K562 (cell line): ENCODE results near the gene NFILZ. TPM values are rescaled to one million over a fixed set of nuclear protein-coding genes. Genes with fewer than 3 reads are reported as not detected.

Source experiments
- ATAC-seq: fragments of 200-7000 bp; cut with Tn5 transposase; 3 replicates; pipeline ENCODE4 v1.9.1; 2020; ENCODE audit warnings: moderate library complexity
- BruUV-seq: library from RNA; stranded (reverse); fragments of 400-500 nt; replicated peaks from 2 replicates; lab custom pipeline; 2021; lab: Mats Ljungman, UMichigan
- CTCF ChIA-PET: fragments of 300-600 bp; formaldehyde crosslinking; extraction: SDS; loops from one replicate; lab custom pipeline; 2021; ENCODE audit warnings: low intra/inter-chr PET ratio; lab: Yijun Ruan, JAX
- POLR2A ChIA-PET: fragments of 300-600, 350-650 bp; sonication (Branson Sonifier 250); formaldehyde crosslinking; extraction: SDS; loops from one replicate; lab custom pipeline; 2021; ENCODE audit warnings: antibody characterized with exemption, inconsistent platforms; lab: Yijun Ruan, JAX
- DNase-seq, 4 experiments: peaks; one replicate each; pipeline versions ENCODE4 v3.0.0 to v3.0.0-alpha.2; 2011 to 2018; ENCODE audit warnings: low spot score in 3 of 4, mixed read lengths in 3 of 4; ENCODE audit errors: extremely low read depth in 1 of 4
- FAIRE-seq: peaks from 2 replicates; lab custom pipeline; 2011; peaks lifted over from hg19 to GRCh38; lab: Jason Lieb, UNC
- H2AFZ ChIP-seq: 2 replicates; pipeline ENCODE4 v1.6.0; 2011; ENCODE audit warnings: low read depth, low read length, control low read depth, inconsistent platforms
- H3K27ac ChIP-seq: fragments of 200-600 bp; 3 replicates; pipeline ENCODE4 v1.8.0; 2011; ENCODE audit warnings: low read depth, mild to moderate bottlenecking, control low read depth, inconsistent platforms, low read length, moderate library complexity, mixed read lengths; ENCODE audit errors: extremely low read depth
- H3K27me3 ChIP-seq, 2 experiments: fragments of 300-600 bp in 1 of 2; 2 replicates in 1 of 2; 3 replicates in 1 of 2; pipeline versions ENCODE4 v1.6.0 to v1.8.0; 2011; ENCODE audit warnings: inconsistent platforms in 2 of 2, low read length in 2 of 2, mild to moderate bottlenecking in 1 of 2, mixed read lengths in 1 of 2, moderate library complexity in 1 of 2; ENCODE audit not compliant: control insufficient read depth in 2 of 2, insufficient read depth in 2 of 2
- H3K36me3 ChIP-seq: fragments of 300-600 bp; 3 replicates; pipeline ENCODE4 v1.8.0; 2011; ENCODE audit warnings: mild to moderate bottlenecking, low read length, inconsistent platforms; ENCODE audit not compliant: control insufficient read depth, insufficient read depth
- H3K4me1 ChIP-seq, 2 experiments: fragments of 200-600 bp in 1 of 2; replicated peaks in 1 of 2; 2 replicates in 1 of 2; 3 replicates in 1 of 2; pipeline versions ENCODE4 v1.5.1 to v1.8.0; 2011; ENCODE audit warnings: inconsistent platforms in 2 of 2, low read length in 2 of 2, mild to moderate bottlenecking in 1 of 2, mixed read lengths in 1 of 2, moderate library complexity in 1 of 2; ENCODE audit not compliant: control insufficient read depth in 2 of 2, insufficient read depth in 2 of 2
- H3K4me2 ChIP-seq: 2 replicates; pipeline ENCODE4 v1.6.1; 2011; ENCODE audit warnings: low read length, control low read depth, inconsistent platforms, mixed read lengths; ENCODE audit not compliant: insufficient read depth
- H3K4me3 ChIP-seq: fragments of 200-600 bp; sonication (generic), shearing (Covaris generic); 2 replicates; pipeline ENCODE4 v1.5.1; 2016; ENCODE audit warnings: control low read depth, inconsistent platforms
- H3K79me2 ChIP-seq: fragments of 200-600 bp; 3 replicates; pipeline ENCODE4 v1.8.0; 2011; ENCODE audit warnings: low read length, inconsistent platforms; ENCODE audit not compliant: control insufficient read depth, insufficient read depth
- H3K9ac ChIP-seq, 2 experiments: 2 replicates each; pipeline versions ENCODE4 v1.6.0 to v1.6.1; 2011; ENCODE audit warnings: low read depth in 2 of 2, low read length in 2 of 2, control low read depth in 1 of 2, inconsistent platforms in 1 of 2, mild to moderate bottlenecking in 1 of 2, mixed read lengths in 1 of 2; ENCODE audit not compliant: insufficient read depth in 1 of 2
- H3K9me1 ChIP-seq: one replicate; pipeline ENCODE4 v1.6.0; 2011; ENCODE audit warnings: inconsistent platforms, mild to moderate bottlenecking, low read length, moderate library complexity; ENCODE audit not compliant: control insufficient read depth, insufficient read depth
- H3K9me3 ChIP-seq: replicated peaks from 2 replicates; pipeline ENCODE4 v1.5.1; 2011; ENCODE audit warnings: low read depth, low read length, inconsistent platforms; ENCODE audit not compliant: control insufficient read depth, insufficient read depth
- H4K20me1 ChIP-seq: replicated peaks from 2 replicates; pipeline ENCODE4 v1.6.1; 2011; ENCODE audit warnings: low read length, inconsistent platforms, mixed read lengths; ENCODE audit not compliant: control insufficient read depth, insufficient read depth
- ETV6 ChIP-seq, 3 experiments: fragments of 150-350 bp in 1 of 3; sonication (generic) in 1 of 3; formaldehyde crosslinking in 1 of 3; IDR thresholded peaks; 2 replicates each; pipeline versions ENCODE4 v1.6.1 to v1.8.0; 2014 to 2022; ENCODE audit warnings: borderline replicate concordance in 2 of 3, low read depth in 2 of 3, antibody characterized with exemption in 1 of 3, low read length in 1 of 3, mild to moderate bottlenecking in 1 of 3, missing genetic modification reagents in 1 of 3
- FOXK2 ChIP-seq, 2 experiments: fragments of 450-650 bp; IDR thresholded peaks in 1 of 2; conservative IDR thresholded peaks in 1 of 2; 2 replicates each; pipeline ENCODE4 v1.6.1; 2016; ENCODE audit warnings: low read depth in 2 of 2, mild to moderate bottlenecking in 1 of 2
- ZKSCAN3 ChIP-seq: fragments of 250-450 bp; sonication (Bioruptor Pico); IDR thresholded peaks from 2 replicates; pipeline ENCODE4 v1.4.0; 2020
- ZNF121 ChIP-seq: sonication (generic); formaldehyde crosslinking; conservative IDR thresholded peaks from 2 replicates; pipeline ENCODE4 v1.8.0; 2022; ENCODE audit warnings: missing genetic modification reagents
- WGBS: fragments of 100-300 bp; shearing (Covaris generic); methylation state at CpG from one replicate; pipeline ENCODE4 v1.1.6; 2016; ENCODE audit warnings: low coverage, mixed read lengths; ENCODE audit not compliant: insufficient coverage; ENCODE audit errors: missing lambda C conversion rate; 5-methylcytosine and 5-hydroxymethylcytosine counted together
- in situ Hi-C: fragments of 300-500 bp; cut with MboI; formaldehyde crosslinking; loops from 4 replicates; pipeline ENCODE4 v1.15.0; 2018; ENCODE audit warnings: inconsistent platforms, mixed read lengths
- intact Hi-C: fragments of 100-400 bp; cut with micrococcal nuclease; formaldehyde crosslinking; loops from 2 replicates; pipeline ENCODE4 v1.14.2; 2022
- polyA plus RNA-seq, 8 experiments: library from polyadenylated mRNA; depleted of rRNA in 4 of 8; stranded (reverse) in 5 of 8; unstranded in 3 of 8; fragments of >200 nt; fragmentation: Nextera tagmentation in 2 of 8; fragmentation: Illumina TruSeq in 1 of 8; extraction: Ambion mirVana in 2 of 8; extraction: Trizol in 1 of 8; gene quantifications; 2 replicates each; pipeline versions ENCODE4 v1.2.1 to v1.2.3, GENCODE V29; 2011 to 2014; ENCODE audit warnings: inconsistent platforms in 1 of 8, missing spikeins in 1 of 8
- total RNA-seq, 7 experiments: library from RNA; depleted of rRNA in 6 of 7; stranded (reverse); fragments of >200 nt in 6 of 7; fragmentation: Illumina TruSeq in 2 of 7; extraction: Trizol in 2 of 7; gene quantifications; 2 replicates each; pipeline versions ENCODE4 v1.2.1 to v1.2.3, GENCODE V29; 2011 to 2021; ENCODE audit warnings: low replicate concordance in 1 of 7

Gene NFILZ
- total and polyA plus RNA-seq, 9 of the 15 experiments (the other 6 are each of a cell fraction or from before 2014, with no cell fraction given): not detected

DNA sequence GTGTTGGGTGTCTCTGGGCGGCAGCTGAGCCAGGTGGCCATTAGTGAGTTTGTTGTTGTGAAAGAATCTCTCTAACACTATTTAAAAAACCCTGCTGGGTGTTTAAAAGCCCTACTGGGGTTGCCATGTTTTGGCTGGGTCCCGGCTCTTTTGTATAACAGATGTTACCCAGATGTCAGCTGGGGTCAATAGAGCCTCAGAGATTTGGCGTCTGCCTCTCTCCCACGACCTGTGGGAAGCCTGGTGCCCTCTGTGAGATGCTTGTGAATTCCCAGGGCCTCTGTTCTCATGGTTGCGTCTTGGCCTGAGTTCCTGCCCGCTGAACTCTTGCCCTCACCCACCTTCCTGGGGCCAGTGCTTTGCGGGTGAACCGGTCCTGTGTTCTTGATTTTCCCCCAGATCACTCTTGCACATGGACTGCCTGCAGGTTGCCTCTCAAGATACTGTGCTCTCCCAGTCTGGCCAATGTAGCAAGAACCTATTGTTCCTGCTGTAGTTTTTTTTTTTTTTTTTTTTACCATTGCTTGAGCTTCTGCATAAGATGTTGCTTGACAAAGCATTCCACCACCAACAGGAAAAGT is 9.5 kb downstream of the NFILZ start:
- H3K9me1 ChIP-seq: no peaks in the 10 kb centered on the region
- H3K4me1 ChIP-seq: no peaks in the 10 kb centered on the region
- H3K4me3 ChIP-seq: no peak overlapping the region
- no peaks in the 10 kb centered on the region for H3K79me2 ChIP-seq
- 0% methylated on average over 7 of the region's 8 CpGs for WGBS
- in situ Hi-C loops: loop anchor here (5.0 kb wide), 1 partner anchor 437 kb away; no protein-coding TSS in a partner anchor
- DNase-seq (peak in 1 of 4 experiments; percentile 3), ATAC-seq (no peak), FAIRE-seq (no peak)
- no peak overlapping the region for H2AFZ ChIP-seq
- H3K36me3 ChIP-seq: no peaks in the 10 kb centered on the region
- no peaks in the 10 kb centered on the region for H4K20me1 ChIP-seq
- no peak overlapping the region for H3K4me2 ChIP-seq
- intact Hi-C loops: no loop called here
- peaks cover 3 to 12% of the 10 kb centered on the region in 2 experiments; a peak in 3 of 5 replicates for H3K27me3 ChIP-seq
- no peak for TF ChIP-seq FOXK2 (conservative IDR thresholded peaks at IDR 0.05 in 1 of 2, IDR thresholded peaks at IDR 0.05 in 1 of 2; ENCODE audit: low read depth in 2 of 2)
- TF ChIP-seq ETV6 (IDR thresholded peaks at IDR 0.05; ENCODE audit: borderline replicate concordance in 1 of 2, low read depth in 2 of 2, low read length in 1 of 2): no peak
- TF ChIP-seq ETV6 (CRISPR knock-in tag; IDR thresholded peaks at IDR 0.05; ENCODE audit: borderline replicate concordance): no peak
- TF ChIP-seq ZNF121 (CRISPR knock-in tag): 0 out of 2 replicates have a peak, but pooled peaks have one; percentile 28
- TF ChIP-seq ZKSCAN3 (CRISPR knock-in tag): no peak
- CTCF ChIA-PET: no interaction called here
- H3K27ac ChIP-seq: no peak overlapping the region
- H3K9ac ChIP-seq: no peak overlapping the region
- no peaks in the 10 kb centered on the region for H3K9me3 ChIP-seq
- POLR2A ChIA-PET: interaction anchor here (0.7 kb wide), 1 partner anchor 61 kb away, joined by 4 read pairs; no protein-coding TSS in a partner anchor
- no TSS peak for BruUV-seq
